ENCODE results near the gene TM6SF1.
A peak's percentile ranks its signal among the peaks of the same experiment; 100 is the strongest.

TM6SF1 gene

GRCh38 chr15:83099290-83099689 lies 8.2 kb upstream of the TM6SF1 start:
- ATAC-seq (replicated peaks) (no peak), DNase-seq (no peak)
- Mint-ChIP-seq H3K36me3 (no peaks in the 10 kb centered on the region), H3K4me1 (peaks cover 7 to 12% of the 10 kb centered on the region in 2 donors), H3K27ac (no peak overlapping the region), H3K4me3 (no peak overlapping the region), H3K9me3 (peaks cover 0 to 11% of the 10 kb centered on the region in 2 donors), H3K27me3 (peaks cover 16 to 20% of the 10 kb centered on the region in 2 donors)

DNA sequence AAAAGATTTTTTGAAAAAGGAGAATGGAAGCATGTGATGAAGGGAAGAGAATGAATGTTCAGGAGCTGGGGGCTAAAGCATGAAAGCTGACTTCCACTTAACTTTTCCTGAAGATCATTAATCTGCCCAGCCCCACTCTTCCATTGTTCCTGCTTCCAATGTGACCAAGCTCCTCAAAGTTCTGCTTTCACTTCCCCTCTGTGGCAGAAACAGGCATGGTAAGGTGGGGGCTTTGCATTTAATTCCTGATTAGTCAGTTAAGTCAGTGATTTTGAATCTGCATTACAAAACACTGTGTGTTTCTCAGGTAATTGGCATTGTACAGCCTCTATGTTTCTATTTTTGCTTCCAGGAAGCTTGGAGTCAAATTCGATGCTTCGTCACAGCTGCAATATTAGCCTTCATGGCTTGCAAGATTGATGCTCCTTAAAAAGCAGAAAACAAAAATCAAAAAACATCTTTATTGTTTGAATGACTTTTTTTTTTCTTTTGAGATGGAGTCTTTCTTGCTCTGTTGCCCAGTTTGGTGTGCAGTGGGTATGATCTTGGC lies 7.3 kb upstream of the TM6SF1 start:
- Mint-ChIP-seq H3K36me3 (no peaks in the 10 kb centered on the region), H3K4me1 (peaks cover 7 to 12% of the 10 kb centered on the region in 2 donors), H3K27me3 (peaks cover 21 to 26% of the 10 kb centered on the region in 2 donors), H3K27ac (no peak overlapping the region), H3K4me3 (no peak overlapping the region), H3K9me3 (peaks cover 0 to 11% of the 10 kb centered on the region in 2 donors)
- no peak for DNase-seq
- ATAC-seq (replicated peaks), result no peak

DNA sequence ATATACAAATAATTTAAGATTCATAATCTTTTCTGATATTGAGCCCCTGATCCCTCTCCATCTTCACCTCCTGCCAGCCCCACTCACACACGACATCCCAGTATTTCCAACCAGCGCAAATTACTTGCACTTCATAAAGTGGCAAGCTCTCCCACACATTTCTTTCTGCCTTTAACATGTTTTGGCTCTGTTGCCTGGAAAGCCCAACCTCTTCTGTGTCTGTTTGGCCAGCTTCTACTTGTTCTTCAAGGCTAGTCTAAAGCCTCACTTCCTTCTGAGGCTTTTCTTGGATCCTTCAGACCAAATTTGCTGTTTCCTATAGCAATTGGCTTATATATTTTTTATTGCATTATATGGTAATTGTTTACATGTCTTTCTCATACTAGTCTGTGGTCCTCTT lies 5.1 kb upstream of the TM6SF1 start:
- Mint-ChIP-seq H3K27ac (no peak overlapping the region), H3K36me3 (peaks cover 0 to 2% of the 10 kb centered on the region in 2 donors), H3K4me1 (peaks cover 11 to 18% of the 10 kb centered on the region in 2 donors), H3K27me3 (peaks cover 29 to 38% of the 10 kb centered on the region in 2 donors), H3K9me3 (peaks cover 0 to 8% of the 10 kb centered on the region in 2 donors), H3K4me3 (no peak overlapping the region)
- DNase-seq (no peak), ATAC-seq (replicated peaks) (no peak)

DNA sequence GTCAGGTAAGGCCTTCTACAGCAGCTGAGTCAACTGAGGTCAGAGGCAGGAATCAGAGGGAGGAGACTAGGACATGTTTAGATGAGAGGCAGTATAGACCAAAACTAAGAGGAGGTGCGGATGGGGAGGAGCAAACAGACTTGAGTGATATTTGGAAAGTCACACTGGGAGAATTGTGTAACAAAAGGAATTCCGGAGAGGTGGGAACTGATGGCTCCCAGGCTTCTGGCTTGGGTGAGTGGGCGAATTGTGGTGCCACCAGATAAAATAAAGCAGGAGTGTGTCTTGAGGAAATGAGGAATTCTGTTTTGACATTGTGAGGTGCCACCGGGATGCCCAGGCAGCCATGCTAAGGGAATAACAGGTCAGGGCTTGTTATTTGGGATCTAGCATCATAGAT lies 3.3 kb upstream of the TM6SF1 start:
- no peak for ATAC-seq (replicated peaks)
- Mint-ChIP-seq H3K36me3 (peaks cover 0 to 2% of the 10 kb centered on the region in 2 donors), H3K9me3 (peaks cover 0 to 2% of the 10 kb centered on the region in 2 donors), H3K27me3 (peaks cover 29 to 42% of the 10 kb centered on the region in 2 donors), H3K27ac (no peak overlapping the region), H3K4me3 (no peak overlapping the region), H3K4me1 (peaks cover 21 to 30% of the 10 kb centered on the region in 2 donors)
- DNase-seq, result no peak

- H3K4me3 Mint-ChIP-seq, result no peak overlapping the region
- ATAC-seq (replicated peaks) (no peak), DNase-seq (no peak)
- H3K27ac Mint-ChIP-seq, result no peak overlapping the region
- no peaks in the 10 kb centered on the region for H3K9me3 Mint-ChIP-seq
- peaks cover 27 to 43% of the 10 kb centered on the region in 2 donors for H3K27me3 Mint-ChIP-seq
- peaks cover 25 to 29% of the 10 kb centered on the region in 2 donors for H3K4me1 Mint-ChIP-seq
- peaks cover 0 to 2% of the 10 kb centered on the region in 2 donors for H3K36me3 Mint-ChIP-seq
Measured at GRCh38 chr15:83105440-83105839, 2.0 kb upstream of the TM6SF1 start.

GRCh38 chr15:83107841-83108181 lies 366 bp downstream of the TM6SF1 start:
- Mint-ChIP-seq H3K36me3 (peaks cover 5% of the 10 kb centered on the region in 2 donors), H3K27ac (no peak overlapping the region), H3K27me3 (peaks cover 33 to 36% of the 10 kb centered on the region in 2 donors), H3K4me1 (peaks cover 21 to 27% of the 10 kb centered on the region in 2 donors), H3K4me3 (peak overlapping the region; percentile 84), H3K9me3 (peaks cover 0 to 2% of the 10 kb centered on the region in 2 donors)
- DNase-seq (no peak), ATAC-seq (replicated peaks) (peak; percentile 22 to 25)

GRCh38 chr15:83108266-83109219 lies 1.1 kb downstream of the TM6SF1 start:
- Mint-ChIP-seq H3K4me1 (peaks cover 21 to 27% of the 10 kb centered on the region in 2 donors), H3K27ac (peak overlapping the region; percentile 86), H3K4me3 (peak overlapping the region; percentile 84), H3K9me3 (peaks cover 0 to 2% of the 10 kb centered on the region in 2 donors), H3K27me3 (peaks cover 33 to 36% of the 10 kb centered on the region in 2 donors), H3K36me3 (peaks cover 5% of the 10 kb centered on the region in 2 donors)
- ATAC-seq (replicated peaks), result peak; percentile 83 to 87
- peak; percentile 31 for DNase-seq

DNA sequence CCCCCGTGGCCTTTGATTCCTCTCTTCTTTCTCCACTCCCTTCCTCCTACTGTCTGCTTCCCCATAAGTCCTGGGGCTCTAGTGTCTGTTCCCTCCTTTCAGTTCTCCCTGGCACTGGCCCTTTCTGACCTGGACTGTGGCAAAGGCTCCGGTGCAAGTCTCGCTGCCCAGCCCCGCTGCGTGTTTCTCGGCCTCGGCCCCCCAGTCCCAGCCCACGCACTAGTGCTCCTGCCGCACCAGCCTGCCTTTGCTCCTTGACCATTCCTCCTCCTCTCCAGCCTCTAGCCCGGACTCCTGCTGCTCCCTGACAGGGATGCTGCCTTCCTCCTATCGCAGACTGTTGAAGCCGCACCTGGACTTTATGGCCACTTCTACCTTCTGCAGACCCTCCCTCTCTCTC lies 2.1 kb downstream of the TM6SF1 start:
- Mint-ChIP-seq H3K9me3 (peaks cover 0 to 2% of the 10 kb centered on the region in 2 donors), H3K27me3 (peaks cover 25 to 27% of the 10 kb centered on the region in 2 donors), H3K36me3 (peaks cover 5% of the 10 kb centered on the region in 2 donors), H3K27ac (no peak overlapping the region), H3K4me3 (no peak overlapping the region), H3K4me1 (peaks cover 21 to 27% of the 10 kb centered on the region in 2 donors)
- ATAC-seq (replicated peaks) (no peak), DNase-seq (no peak)

GRCh38 chr15:83110381-83110780 lies 2.9 kb downstream of the TM6SF1 start:
- Mint-ChIP-seq H3K4me1 (peaks cover 21 to 27% of the 10 kb centered on the region in 2 donors), H3K36me3 (peaks cover 5% of the 10 kb centered on the region in 2 donors), H3K27me3 (peaks cover 19 to 21% of the 10 kb centered on the region in 2 donors), H3K27ac (no peak overlapping the region), H3K9me3 (peaks cover 0 to 2% of the 10 kb centered on the region in 2 donors), H3K4me3 (no peak overlapping the region)
- DNase-seq (no peak), ATAC-seq (replicated peaks) (no peak)

GRCh38 chr15:83111149-83111548 lies 3.7 kb downstream of the TM6SF1 start:
- Mint-ChIP-seq H3K9me3 (peaks cover 0 to 2% of the 10 kb centered on the region in 2 donors), H3K27me3 (peaks cover 14 to 17% of the 10 kb centered on the region in 2 donors), H3K4me3 (no peak overlapping the region), H3K36me3 (peaks cover 2 to 5% of the 10 kb centered on the region in 2 donors), H3K4me1 (peaks cover 21 to 27% of the 10 kb centered on the region in 2 donors), H3K27ac (no peak overlapping the region)
- no peak for ATAC-seq (replicated peaks)
- no peak for DNase-seq

- Mint-ChIP-seq H3K9me3 (peaks cover 0 to 2% of the 10 kb centered on the region in 2 donors), H3K4me3 (no peak overlapping the region), H3K36me3 (peaks cover 2 to 5% of the 10 kb centered on the region in 2 donors), H3K27ac (no peak overlapping the region), H3K4me1 (peaks cover 18 to 21% of the 10 kb centered on the region in 2 donors), H3K27me3 (peaks cover 11 to 14% of the 10 kb centered on the region in 2 donors)
- DNase-seq, result no peak
- ATAC-seq (replicated peaks), result no peak
Measured at GRCh38 chr15:83112233-83112955, 4.9 kb downstream of the TM6SF1 start.

GRCh38 chr15:83112956-83113299 lies 5.5 kb downstream of the TM6SF1 start:
- DNase-seq (no peak), ATAC-seq (replicated peaks) (no peak)
- Mint-ChIP-seq H3K27me3 (peaks cover 11 to 14% of the 10 kb centered on the region in 2 donors), H3K27ac (no peak overlapping the region), H3K4me3 (no peak overlapping the region), H3K36me3 (peaks cover 2 to 5% of the 10 kb centered on the region in 2 donors), H3K4me1 (peaks cover 18 to 21% of the 10 kb centered on the region in 2 donors), H3K9me3 (peaks cover 0 to 2% of the 10 kb centered on the region in 2 donors)

DNA sequence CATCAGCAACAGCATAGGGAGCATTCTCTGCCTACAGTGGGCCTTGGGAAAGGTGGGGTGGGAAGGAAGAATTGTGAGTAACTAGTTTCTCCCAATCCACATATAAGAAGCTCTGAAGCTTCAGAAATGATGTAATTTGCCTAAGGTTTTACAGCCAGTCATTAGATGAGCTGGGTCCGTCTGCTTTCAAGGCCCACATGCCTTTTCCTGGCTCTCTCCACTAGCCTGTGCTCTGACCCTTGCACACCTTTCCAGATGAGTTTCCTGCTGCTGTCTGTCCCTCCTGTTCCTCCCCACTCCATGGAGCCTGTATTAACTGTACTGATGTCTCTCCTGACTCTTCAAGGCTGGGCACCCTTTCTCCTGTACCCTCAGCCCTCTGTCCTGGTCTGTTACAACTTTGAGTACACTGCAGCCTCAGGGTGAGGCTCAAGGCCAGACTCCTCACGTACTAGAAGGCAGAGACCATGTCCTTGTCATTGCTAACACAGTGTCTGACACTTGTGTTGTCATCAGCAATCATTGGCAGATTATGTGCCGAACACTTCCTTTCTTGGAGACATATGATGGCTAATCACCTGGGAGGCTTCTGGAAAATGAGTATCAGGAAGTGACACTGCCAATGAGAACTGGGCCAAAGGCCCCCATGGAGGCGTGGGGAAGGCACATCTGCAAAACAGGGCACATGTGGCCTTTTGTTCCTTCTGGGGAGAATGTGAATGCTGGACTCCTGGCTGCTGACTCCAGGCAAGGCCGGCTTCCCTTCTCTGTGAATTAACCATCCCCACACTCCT lies 6.6 kb downstream of the TM6SF1 start:
- peaks cover 0 to 2% of the 10 kb centered on the region in 2 donors for H3K9me3 Mint-ChIP-seq
- peaks cover 8 to 10% of the 10 kb centered on the region in 2 donors for H3K4me1 Mint-ChIP-seq
- no peak overlapping the region for H3K4me3 Mint-ChIP-seq
- H3K27ac Mint-ChIP-seq, result no peak overlapping the region
- ATAC-seq (replicated peaks) (no peak), DNase-seq (no peak)
- H3K27me3 Mint-ChIP-seq, result peaks cover 8 to 14% of the 10 kb centered on the region in 2 donors
- peaks cover 2 to 5% of the 10 kb centered on the region in 2 donors for H3K36me3 Mint-ChIP-seq

All from stimulated activated naive B cell treated with anti-CD40 and anti-IgM and Interleukin-4, amounts not matched to agents 10 μg/mL and 1 μg/mL and 100 μg/mL, for 72 hours (primary cell).